Neural cell (in vitro differentiated cells): ENCODE measurements around the gene LRRN4CL.

ENCODE experiments used
- CTCF ChIP-seq: fragments of 450-650 bp; IDR thresholded peaks from 2 replicates; pipeline ENCODE4 v1.5.1; 2014; ENCODE audit warnings: antibody characterized with exemption, mild to moderate bottlenecking, moderate library complexity; ENCODE audit not compliant: poor library complexity, severe bottlenecking
- EP300 ChIP-seq: fragments of 450-650 bp; conservative IDR thresholded peaks from 2 replicates; pipeline ENCODE4 v1.6.1; 2014; ENCODE audit warnings: antibody characterized with exemption, mild to moderate bottlenecking, moderate library complexity; ENCODE audit not compliant: poor library complexity, severe bottlenecking
- EZH2 ChIP-seq: fragments of 200-600, 300-800 bp; shearing (Covaris generic), sonication (generic); IDR thresholded peaks from 2 replicates; pipeline ENCODE4 v1.6.1; 2014; ENCODE audit warnings: antibody characterized with exemption, low read length, borderline replicate concordance, mild to moderate bottlenecking; ENCODE audit not compliant: insufficient read depth, poor library complexity, severe bottlenecking
- MXI1 ChIP-seq: fragments of 450-650 bp; conservative IDR thresholded peaks from 2 replicates; pipeline ENCODE4 v1.6.1; 2014; ENCODE audit warnings: antibody characterized with exemption, mild to moderate bottlenecking; ENCODE audit not compliant: poor library complexity, severe bottlenecking
- POLR2AphosphoS5 ChIP-seq: IDR thresholded peaks from 2 replicates; pipeline ENCODE4 v1.6.1; 2012
- RAD21 ChIP-seq: fragments of 450-650 bp; conservative IDR thresholded peaks from 2 replicates; pipeline ENCODE4 v1.6.1; 2014; ENCODE audit warnings: antibody characterized with exemption, mild to moderate bottlenecking, moderate library complexity
- SMC3 ChIP-seq: fragments of 450-650 bp; conservative IDR thresholded peaks from 2 replicates; pipeline ENCODE4 v1.6.1; 2014; ENCODE audit warnings: antibody characterized with exemption, mild to moderate bottlenecking, moderate library complexity; ENCODE audit not compliant: poor library complexity
- TAF1 ChIP-seq: IDR thresholded peaks from 2 replicates; pipeline ENCODE4 v1.6.1; 2012; ENCODE audit warnings: low read depth
- TF ChIP-seq, protein P1 (sequence below): IDR thresholded peaks from 2 replicates; pipeline ENCODE4 v1.6.1; 2012; ENCODE audit warnings: borderline replicate concordance

DNA sequence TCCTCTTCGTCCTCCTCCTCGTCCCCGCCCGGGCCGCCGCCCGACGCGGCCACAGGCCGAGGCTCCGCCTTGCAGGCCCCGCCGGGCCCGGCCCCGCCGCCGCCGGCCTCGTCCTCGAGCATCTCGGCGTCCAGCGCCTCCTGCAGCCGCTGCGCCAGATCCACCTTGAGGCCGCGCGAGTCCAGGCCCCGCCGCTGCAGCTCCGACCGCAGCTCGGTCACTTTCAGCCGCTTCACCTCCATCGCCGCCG lies 37.5 kb upstream of the LRRN4CL start:
- TF ChIP-seq, protein P1, sequence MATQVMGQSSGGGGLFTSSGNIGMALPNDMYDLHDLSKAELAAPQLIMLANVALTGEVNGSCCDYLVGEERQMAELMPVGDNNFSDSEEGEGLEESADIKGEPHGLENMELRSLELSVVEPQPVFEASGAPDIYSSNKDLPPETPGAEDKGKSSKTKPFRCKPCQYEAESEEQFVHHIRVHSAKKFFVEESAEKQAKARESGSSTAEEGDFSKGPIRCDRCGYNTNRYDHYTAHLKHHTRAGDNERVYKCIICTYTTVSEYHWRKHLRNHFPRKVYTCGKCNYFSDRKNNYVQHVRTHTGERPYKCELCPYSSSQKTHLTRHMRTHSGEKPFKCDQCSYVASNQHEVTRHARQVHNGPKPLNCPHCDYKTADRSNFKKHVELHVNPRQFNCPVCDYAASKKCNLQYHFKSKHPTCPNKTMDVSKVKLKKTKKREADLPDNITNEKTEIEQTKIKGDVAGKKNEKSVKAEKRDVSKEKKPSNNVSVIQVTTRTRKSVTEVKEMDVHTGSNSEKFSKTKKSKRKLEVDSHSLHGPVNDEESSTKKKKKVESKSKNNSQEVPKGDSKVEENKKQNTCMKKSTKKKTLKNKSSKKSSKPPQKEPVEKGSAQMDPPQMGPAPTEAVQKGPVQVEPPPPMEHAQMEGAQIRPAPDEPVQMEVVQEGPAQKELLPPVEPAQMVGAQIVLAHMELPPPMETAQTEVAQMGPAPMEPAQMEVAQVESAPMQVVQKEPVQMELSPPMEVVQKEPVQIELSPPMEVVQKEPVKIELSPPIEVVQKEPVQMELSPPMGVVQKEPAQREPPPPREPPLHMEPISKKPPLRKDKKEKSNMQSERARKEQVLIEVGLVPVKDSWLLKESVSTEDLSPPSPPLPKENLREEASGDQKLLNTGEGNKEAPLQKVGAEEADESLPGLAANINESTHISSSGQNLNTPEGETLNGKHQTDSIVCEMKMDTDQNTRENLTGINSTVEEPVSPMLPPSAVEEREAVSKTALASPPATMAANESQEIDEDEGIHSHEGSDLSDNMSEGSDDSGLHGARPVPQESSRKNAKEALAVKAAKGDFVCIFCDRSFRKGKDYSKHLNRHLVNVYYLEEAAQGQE, result no peak
- TF ChIP-seq CTCF (no peak), EZH2 (no peak), EP300 (no peak), POLR2AphosphoS5 (no peak), MXI1 (no peak), TAF1 (no peak), SMC3 (no peak), RAD21 (no peak)
